ENCODE measurements around the gene ZNF76.

DNA sequence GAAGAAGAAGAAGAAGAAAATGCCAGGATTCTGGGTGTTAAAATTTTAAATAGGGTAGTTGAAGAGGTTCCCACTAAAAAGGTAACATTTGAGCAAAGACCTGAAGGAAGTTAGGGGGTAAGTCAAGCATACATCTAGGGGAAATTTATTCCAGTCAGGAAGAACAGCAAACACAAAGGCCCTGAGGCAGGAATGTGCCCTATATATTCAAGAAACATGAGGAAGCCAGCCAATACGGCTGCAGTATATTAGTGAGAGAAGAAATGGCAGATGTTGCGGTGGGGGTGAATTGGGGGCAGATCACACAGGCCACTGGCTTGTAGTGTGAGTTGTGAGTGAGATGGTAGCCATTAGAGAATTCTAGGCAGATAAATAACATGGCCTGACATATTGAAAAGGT lies 6.0 kb downstream of the ZNF76 start:
- TF ChIP-seq, protein P1, sequence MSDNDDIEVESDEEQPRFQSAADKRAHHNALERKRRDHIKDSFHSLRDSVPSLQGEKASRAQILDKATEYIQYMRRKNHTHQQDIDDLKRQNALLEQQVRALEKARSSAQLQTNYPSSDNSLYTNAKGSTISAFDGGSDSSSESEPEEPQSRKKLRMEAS (IDR thresholded peaks at IDR 0.05) = no peak
- TF ChIP-seq EP300 (IDR thresholded peaks at IDR 0.05; ENCODE audit: borderline replicate concordance) (no peak), RAD21 (IDR thresholded peaks at IDR 0.05; ENCODE audit: low read depth) (no peak), TEAD4 (IDR thresholded peaks at IDR 0.05) (no peak), TAF1 (IDR thresholded peaks at IDR 0.05; ENCODE audit: low read depth) (no peak), EGR1 (IDR thresholded peaks at IDR 0.05) (no peak), YY1 (IDR thresholded peaks at IDR 0.05; ENCODE audit: low read depth) (no peak)
- TF ChIP-seq, protein P2, sequence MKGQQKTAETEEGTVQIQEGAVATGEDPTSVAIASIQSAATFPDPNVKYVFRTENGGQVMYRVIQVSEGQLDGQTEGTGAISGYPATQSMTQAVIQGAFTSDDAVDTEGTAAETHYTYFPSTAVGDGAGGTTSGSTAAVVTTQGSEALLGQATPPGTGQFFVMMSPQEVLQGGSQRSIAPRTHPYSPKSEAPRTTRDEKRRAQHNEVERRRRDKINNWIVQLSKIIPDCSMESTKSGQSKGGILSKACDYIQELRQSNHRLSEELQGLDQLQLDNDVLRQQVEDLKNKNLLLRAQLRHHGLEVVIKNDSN (IDR thresholded peaks at IDR 0.05) = no peak
- TF ChIP-seq, protein P3, sequence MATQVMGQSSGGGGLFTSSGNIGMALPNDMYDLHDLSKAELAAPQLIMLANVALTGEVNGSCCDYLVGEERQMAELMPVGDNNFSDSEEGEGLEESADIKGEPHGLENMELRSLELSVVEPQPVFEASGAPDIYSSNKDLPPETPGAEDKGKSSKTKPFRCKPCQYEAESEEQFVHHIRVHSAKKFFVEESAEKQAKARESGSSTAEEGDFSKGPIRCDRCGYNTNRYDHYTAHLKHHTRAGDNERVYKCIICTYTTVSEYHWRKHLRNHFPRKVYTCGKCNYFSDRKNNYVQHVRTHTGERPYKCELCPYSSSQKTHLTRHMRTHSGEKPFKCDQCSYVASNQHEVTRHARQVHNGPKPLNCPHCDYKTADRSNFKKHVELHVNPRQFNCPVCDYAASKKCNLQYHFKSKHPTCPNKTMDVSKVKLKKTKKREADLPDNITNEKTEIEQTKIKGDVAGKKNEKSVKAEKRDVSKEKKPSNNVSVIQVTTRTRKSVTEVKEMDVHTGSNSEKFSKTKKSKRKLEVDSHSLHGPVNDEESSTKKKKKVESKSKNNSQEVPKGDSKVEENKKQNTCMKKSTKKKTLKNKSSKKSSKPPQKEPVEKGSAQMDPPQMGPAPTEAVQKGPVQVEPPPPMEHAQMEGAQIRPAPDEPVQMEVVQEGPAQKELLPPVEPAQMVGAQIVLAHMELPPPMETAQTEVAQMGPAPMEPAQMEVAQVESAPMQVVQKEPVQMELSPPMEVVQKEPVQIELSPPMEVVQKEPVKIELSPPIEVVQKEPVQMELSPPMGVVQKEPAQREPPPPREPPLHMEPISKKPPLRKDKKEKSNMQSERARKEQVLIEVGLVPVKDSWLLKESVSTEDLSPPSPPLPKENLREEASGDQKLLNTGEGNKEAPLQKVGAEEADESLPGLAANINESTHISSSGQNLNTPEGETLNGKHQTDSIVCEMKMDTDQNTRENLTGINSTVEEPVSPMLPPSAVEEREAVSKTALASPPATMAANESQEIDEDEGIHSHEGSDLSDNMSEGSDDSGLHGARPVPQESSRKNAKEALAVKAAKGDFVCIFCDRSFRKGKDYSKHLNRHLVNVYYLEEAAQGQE (IDR thresholded peaks at IDR 0.05; ENCODE audit: low read depth) = no peak
